KMS-11 (cell line): ENCODE data around the gene LIPG.

Experiments
- H2AFZ ChIP-seq: fragments of 200-600 bp; sonication (generic); 2 replicates; pipeline ENCODE4 v1.6.1; 2016; ENCODE audit warnings: antibody characterized with exemption, mixed run types, low read depth
- H3K27ac ChIP-seq: fragments of 200-600 bp; sonication (generic); 2 replicates; pipeline ENCODE4 v1.6.1; 2016; ENCODE audit warnings: mild to moderate bottlenecking, mixed run types
- H3K27me3 ChIP-seq: fragments of 200-600 bp; sonication (generic); 2 replicates; pipeline ENCODE4 v1.6.1; 2017; ENCODE audit warnings: mild to moderate bottlenecking, low read depth, mixed run types, moderate library complexity; ENCODE audit not compliant: insufficient read depth
- H3K36me3 ChIP-seq: fragments of 200-600 bp; sonication (generic); 2 replicates; pipeline ENCODE4 v1.6.1; 2017; ENCODE audit warnings: mild to moderate bottlenecking, mixed run types; ENCODE audit not compliant: insufficient read depth
- H3K4me1 ChIP-seq: fragments of 200-600 bp; sonication (generic); 2 replicates; pipeline ENCODE4 v1.6.1; 2016; ENCODE audit warnings: mild to moderate bottlenecking, low read depth, mixed run types; ENCODE audit not compliant: poor library complexity, severe bottlenecking
- H3K4me2 ChIP-seq: fragments of 200-600 bp; sonication (generic); 2 replicates; pipeline ENCODE4 v1.7.0; 2016; ENCODE audit warnings: mild to moderate bottlenecking, mixed run types
- H3K4me3 ChIP-seq: fragments of 200-600 bp; sonication (generic); IDR thresholded peaks from 2 replicates; pipeline ENCODE4 v1.6.1; 2017; ENCODE audit warnings: low read depth, low read length, mixed read lengths; ENCODE audit not compliant: insufficient read depth
- H3K79me2 ChIP-seq: fragments of 200-600 bp; sonication (generic); 2 replicates; pipeline ENCODE4 v1.6.1; 2016; ENCODE audit warnings: low read depth, mixed run types; ENCODE audit not compliant: insufficient read depth
- H3K9ac ChIP-seq: fragments of 200-600 bp; sonication (generic); 2 replicates; pipeline ENCODE4 v1.6.1; 2016; ENCODE audit warnings: mild to moderate bottlenecking, mixed run types
- H4K20me1 ChIP-seq: fragments of 200-600 bp; sonication (generic); 2 replicates; pipeline ENCODE4 v1.6.1; 2016; ENCODE audit warnings: mild to moderate bottlenecking, mixed run types; ENCODE audit not compliant: insufficient read depth
- TF ChIP-seq, protein P1 (sequence below): fragments of 200-600 bp; sonication (generic); conservative IDR thresholded peaks from 2 replicates; pipeline ENCODE4 v1.6.1; 2017; ENCODE audit warnings: low read depth, mild to moderate bottlenecking, antibody characterized with exemption, low read length, moderate library complexity, mixed read lengths

Gene LIPG

DNA sequence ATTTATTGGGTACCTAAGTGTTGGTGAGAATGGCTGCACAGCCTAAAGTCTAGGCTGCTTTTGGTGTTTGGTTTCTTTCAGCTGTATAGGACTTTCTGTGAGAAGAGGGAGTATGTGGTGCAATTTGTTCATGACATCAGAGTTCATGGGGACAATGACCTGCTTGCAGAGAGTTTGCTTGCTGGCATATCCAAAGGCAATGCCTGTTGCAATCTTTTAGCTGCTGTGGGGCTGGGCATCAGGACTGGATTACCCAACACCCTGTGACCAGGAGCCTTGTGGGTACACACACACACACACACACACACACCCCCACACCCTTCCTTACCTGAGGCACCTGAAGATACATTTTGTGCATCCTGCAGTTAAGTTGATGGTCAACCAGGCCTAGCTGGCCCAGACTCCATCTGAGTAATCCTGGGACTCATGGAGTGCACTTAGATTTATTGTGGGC, 68.4 kb downstream of the LIPG start:
- Histone ChIP-seq H3K27me3 (no peaks in the 10 kb centered on the region), H3K36me3 (no peaks in the 10 kb centered on the region), H3K9ac (no peak overlapping the region), H3K27ac (no peak overlapping the region), H3K79me2 (no peaks in the 10 kb centered on the region), H3K4me3 (no peak overlapping the region), H2AFZ (no peak overlapping the region), H4K20me1 (no peaks in the 10 kb centered on the region), H3K4me2 (no peak overlapping the region), H3K4me1 (no peaks in the 10 kb centered on the region)
- TF ChIP-seq, protein P1, sequence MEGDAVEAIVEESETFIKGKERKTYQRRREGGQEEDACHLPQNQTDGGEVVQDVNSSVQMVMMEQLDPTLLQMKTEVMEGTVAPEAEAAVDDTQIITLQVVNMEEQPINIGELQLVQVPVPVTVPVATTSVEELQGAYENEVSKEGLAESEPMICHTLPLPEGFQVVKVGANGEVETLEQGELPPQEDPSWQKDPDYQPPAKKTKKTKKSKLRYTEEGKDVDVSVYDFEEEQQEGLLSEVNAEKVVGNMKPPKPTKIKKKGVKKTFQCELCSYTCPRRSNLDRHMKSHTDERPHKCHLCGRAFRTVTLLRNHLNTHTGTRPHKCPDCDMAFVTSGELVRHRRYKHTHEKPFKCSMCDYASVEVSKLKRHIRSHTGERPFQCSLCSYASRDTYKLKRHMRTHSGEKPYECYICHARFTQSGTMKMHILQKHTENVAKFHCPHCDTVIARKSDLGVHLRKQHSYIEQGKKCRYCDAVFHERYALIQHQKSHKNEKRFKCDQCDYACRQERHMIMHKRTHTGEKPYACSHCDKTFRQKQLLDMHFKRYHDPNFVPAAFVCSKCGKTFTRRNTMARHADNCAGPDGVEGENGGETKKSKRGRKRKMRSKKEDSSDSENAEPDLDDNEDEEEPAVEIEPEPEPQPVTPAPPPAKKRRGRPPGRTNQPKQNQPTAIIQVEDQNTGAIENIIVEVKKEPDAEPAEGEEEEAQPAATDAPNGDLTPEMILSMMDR = no peak

DNA sequence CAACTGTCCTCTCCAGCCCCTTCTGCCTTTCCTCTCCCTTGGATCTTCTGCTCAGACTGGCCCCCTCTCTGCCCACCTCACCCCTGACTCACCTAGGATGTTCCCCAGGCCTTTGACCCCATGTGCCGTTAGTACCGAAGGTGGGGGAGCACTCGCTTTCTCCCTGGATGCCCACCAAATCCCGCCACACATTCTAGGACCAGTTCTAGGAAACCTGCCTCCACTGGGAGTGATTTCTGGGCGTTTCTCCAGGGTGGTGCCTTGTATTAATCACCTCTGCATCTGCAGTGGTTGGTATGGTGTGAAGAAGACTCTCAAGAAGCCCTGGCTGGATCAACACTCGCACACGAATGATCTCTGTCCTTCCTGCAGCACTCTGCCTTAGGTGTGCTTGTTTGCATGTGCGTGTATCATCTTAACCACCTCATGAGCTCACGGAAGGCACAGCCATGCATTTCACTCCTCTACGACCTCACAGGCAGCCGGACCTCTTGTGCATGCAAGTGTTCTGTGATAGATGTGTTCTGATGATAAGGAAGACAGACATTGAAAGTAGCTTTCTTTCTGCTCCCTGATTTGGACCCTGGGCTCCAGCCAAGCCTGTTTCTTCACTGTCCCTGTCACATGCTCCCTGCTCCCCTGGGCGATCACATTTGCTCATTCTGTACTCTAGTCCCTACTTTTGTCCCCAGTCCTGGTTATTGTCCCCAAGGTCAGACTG, 69.4 kb downstream of the LIPG start:
- Histone ChIP-seq H3K79me2 (no peaks in the 10 kb centered on the region), H3K36me3 (no peaks in the 10 kb centered on the region), H3K4me2 (no peak overlapping the region), H4K20me1 (no peaks in the 10 kb centered on the region), H3K4me3 (no peak overlapping the region), H3K27me3 (no peaks in the 10 kb centered on the region), H3K27ac (no peak overlapping the region), H3K4me1 (no peaks in the 10 kb centered on the region), H2AFZ (no peak overlapping the region), H3K9ac (no peak overlapping the region)
- TF ChIP-seq, protein P1 = no peak

DNA sequence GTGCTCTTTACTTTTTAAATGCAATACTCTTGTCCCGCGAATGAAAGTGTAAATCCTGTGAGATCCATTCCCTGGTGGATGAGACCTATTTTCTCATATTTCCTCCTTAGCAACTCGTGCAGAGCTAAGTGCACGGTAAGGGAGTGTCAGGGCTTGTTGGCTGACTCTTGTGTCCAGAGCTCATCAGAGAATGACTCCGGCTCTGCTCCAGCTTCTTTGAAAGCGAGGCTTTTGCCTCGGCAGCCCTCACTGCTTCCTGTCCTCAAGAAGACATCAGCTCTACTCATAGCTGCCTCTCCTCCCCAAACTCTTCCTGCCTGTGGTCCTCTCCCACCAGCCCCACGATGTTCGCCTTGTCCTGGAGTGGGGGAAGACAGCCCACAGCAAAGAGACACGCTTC, 70.7 kb downstream of the LIPG start:
- H3K27me3 ChIP-seq = no peaks in the 10 kb centered on the region
- no peaks in the 10 kb centered on the region for H3K4me1 ChIP-seq
- no peak overlapping the region for H3K9ac ChIP-seq
- H3K27ac ChIP-seq = no peak overlapping the region
- no peak overlapping the region for H3K4me2 ChIP-seq
- no peaks in the 10 kb centered on the region for H4K20me1 ChIP-seq
- no peak overlapping the region for H3K4me3 ChIP-seq
- TF ChIP-seq, protein P1 = no peak
- H3K79me2 ChIP-seq = no peaks in the 10 kb centered on the region
- no peaks in the 10 kb centered on the region for H3K36me3 ChIP-seq
- H2AFZ ChIP-seq = no peak overlapping the region

DNA sequence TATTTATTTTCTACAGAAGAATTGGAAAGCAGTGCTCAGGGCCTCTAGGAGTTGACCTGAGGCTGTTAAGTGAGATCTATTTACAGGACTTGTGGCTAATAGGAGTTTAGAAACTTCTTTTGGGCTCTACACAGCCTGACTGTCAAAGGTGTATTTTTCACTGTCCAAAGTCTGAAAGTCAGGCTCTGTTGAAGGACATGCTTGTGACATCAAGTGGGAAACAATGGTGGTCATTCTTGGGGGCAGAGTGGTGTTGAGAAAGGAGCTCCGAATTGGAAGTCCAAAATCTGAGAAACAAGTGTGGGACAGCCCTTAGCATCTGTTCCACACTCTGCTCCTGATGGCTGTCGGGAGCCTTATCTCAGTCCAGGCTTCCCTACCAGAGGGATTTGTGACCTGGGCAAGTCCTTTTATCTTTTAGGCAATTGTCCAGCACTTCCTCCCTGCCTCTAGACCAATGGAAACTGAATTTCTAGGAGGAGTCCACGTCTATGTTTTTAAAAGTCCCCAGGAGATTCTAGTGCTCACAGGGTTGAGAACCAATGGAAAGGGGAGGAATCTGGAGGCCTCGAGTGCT, 76.4 kb downstream of the LIPG start:
- Histone ChIP-seq H3K36me3 (no peaks in the 10 kb centered on the region), H3K27me3 (no peaks in the 10 kb centered on the region), H3K27ac (no peak overlapping the region), H3K79me2 (no peaks in the 10 kb centered on the region), H2AFZ (no peak overlapping the region), H3K4me2 (no peak overlapping the region), H3K4me1 (no peaks in the 10 kb centered on the region), H3K4me3 (no peak overlapping the region), H3K9ac (no peak overlapping the region), H4K20me1 (no peaks in the 10 kb centered on the region)
- TF ChIP-seq, protein P1 = no peak
